Testis (tissue), 2 donors: ENCODE measurements around the gene VWA8.

Experiments used
- POLR2A ChIP-seq: fragments of 450-650 bp; IDR thresholded peaks from one replicate; pipeline ENCODE4 v1.6.1; 2017; ENCODE audit warnings: antibody characterized with exemption, mild to moderate bottlenecking, moderate library complexity
- TF ChIP-seq, protein P1 (sequence below), 3 experiments: fragments of 450-650 bp in 2 of 3; fragments of 200-600 bp in 1 of 3; sonication (generic) in 1 of 3; IDR thresholded peaks; one replicate each; pipeline ENCODE4 v1.5.1; 2016 to 2019; ENCODE audit warnings: antibody characterized with exemption in 3 of 3, mild to moderate bottlenecking in 2 of 3, moderate library complexity in 1 of 3

GRCh38 chr13:41608839-41609177 is 352.1 kb downstream of the VWA8 start:
- TF ChIP-seq, protein P1, sequence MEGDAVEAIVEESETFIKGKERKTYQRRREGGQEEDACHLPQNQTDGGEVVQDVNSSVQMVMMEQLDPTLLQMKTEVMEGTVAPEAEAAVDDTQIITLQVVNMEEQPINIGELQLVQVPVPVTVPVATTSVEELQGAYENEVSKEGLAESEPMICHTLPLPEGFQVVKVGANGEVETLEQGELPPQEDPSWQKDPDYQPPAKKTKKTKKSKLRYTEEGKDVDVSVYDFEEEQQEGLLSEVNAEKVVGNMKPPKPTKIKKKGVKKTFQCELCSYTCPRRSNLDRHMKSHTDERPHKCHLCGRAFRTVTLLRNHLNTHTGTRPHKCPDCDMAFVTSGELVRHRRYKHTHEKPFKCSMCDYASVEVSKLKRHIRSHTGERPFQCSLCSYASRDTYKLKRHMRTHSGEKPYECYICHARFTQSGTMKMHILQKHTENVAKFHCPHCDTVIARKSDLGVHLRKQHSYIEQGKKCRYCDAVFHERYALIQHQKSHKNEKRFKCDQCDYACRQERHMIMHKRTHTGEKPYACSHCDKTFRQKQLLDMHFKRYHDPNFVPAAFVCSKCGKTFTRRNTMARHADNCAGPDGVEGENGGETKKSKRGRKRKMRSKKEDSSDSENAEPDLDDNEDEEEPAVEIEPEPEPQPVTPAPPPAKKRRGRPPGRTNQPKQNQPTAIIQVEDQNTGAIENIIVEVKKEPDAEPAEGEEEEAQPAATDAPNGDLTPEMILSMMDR (IDR thresholded peaks at IDR 0.05) = no peak
- TF ChIP-seq POLR2A = no peak
